Adipocyte (in vitro differentiated cells): Measurements from ENCODE around the gene GGACT.

Experiments
- DNase-seq: peaks from one replicate; pipeline ENCODE4 v3.0.0-alpha.2; 2015; ENCODE audit warnings: low read depth
- H3K27me3 ChIP-seq: replicated peaks from 2 replicates; pipeline ENCODE4 v1.7.0; 2013; ENCODE audit warnings: mild to moderate bottlenecking, low read length, moderate library complexity; ENCODE audit not compliant: control insufficient read depth, insufficient read depth
- H3K36me3 ChIP-seq: 2 replicates; pipeline ENCODE4 v1.7.0; 2013; ENCODE audit warnings: low read length, mild to moderate bottlenecking, moderate library complexity; ENCODE audit not compliant: control insufficient read depth, insufficient read depth, severe bottlenecking
- H3K4me1 ChIP-seq: 2 replicates; pipeline ENCODE4 v1.7.0; 2013; ENCODE audit warnings: mild to moderate bottlenecking, low read length, moderate library complexity; ENCODE audit not compliant: control insufficient read depth, insufficient read depth
- H3K4me3 ChIP-seq: 2 replicates; pipeline ENCODE4 v1.7.0; 2013; ENCODE audit warnings: mild to moderate bottlenecking, low read length, moderate library complexity
- H3K9ac ChIP-seq: 2 replicates; pipeline ENCODE4 v1.7.0; 2013; ENCODE audit warnings: mild to moderate bottlenecking, low read length, moderate library complexity
- H3K9me3 ChIP-seq: 2 replicates; pipeline ENCODE4 v1.7.0; 2013; ENCODE audit warnings: mild to moderate bottlenecking, low read length, moderate library complexity; ENCODE audit not compliant: control insufficient read depth

GGACT gene

DNA sequence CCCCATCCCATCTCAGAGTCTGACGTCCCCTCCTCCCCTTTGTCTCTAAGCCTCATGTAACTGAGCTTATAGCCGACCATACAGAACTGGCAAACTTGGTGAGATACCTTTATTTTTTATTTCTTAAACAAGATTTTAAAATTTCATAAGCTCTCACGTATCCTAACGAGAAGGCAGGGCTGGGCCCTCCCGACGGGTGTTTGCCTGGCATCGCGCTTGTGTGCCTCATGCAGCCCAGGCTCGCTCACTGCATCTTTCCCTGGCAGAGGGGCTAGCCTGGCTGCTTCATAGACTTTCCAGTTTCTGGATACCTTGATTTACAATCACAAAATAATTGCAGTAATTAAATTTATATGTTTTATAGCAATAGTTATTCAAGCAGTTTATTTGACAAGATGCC lies 69.0 kb downstream of the GGACT start:
- no peak overlapping the region for H3K9ac ChIP-seq
- no peaks in the 10 kb centered on the region for H3K27me3 ChIP-seq
- no peak overlapping the region for H3K4me3 ChIP-seq
- peaks cover under 1% of the 10 kb centered on the region for H3K4me1 ChIP-seq
- H3K36me3 ChIP-seq = peaks cover 6% of the 10 kb centered on the region
- no peaks in the 10 kb centered on the region for H3K9me3 ChIP-seq
- DNase-seq = no peak

DNA sequence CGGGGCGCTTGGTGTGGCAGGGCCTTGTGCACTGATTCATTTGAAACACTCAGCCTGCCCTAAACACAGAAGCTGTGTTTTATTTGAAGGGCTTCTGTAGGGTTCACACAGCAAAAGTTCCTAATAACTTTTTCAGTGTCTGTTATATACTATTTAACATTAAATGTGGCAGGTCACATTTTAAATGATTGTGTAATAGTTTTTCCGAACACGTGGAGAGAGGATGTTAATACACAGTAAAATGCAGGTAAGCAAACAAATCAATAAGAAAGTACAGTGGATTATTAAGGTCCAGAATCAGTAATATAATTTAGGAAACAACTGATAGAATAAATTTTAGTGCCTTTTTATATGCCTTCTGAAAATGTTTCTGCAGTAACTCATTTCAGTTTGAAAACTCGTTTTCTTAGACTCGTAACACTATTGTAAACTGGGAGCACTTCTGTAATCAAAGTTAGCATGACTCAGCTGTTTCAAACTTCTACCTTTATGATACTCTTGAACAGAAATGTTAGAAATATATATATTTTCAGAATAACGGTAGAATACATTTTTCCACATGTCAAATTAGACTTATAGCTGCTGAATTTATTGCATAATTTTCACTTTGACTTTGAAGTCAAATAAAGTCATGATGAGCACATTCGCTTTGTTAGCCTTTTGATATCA lies 70.1 kb downstream of the GGACT start:
- Histone ChIP-seq H3K9me3 (no peaks in the 10 kb centered on the region), H3K9ac (no peak overlapping the region), H3K36me3 (peaks cover 6% of the 10 kb centered on the region), H3K4me1 (peaks cover 12% of the 10 kb centered on the region), H3K4me3 (no peak overlapping the region), H3K27me3 (no peaks in the 10 kb centered on the region)
- no peak for DNase-seq

DNA sequence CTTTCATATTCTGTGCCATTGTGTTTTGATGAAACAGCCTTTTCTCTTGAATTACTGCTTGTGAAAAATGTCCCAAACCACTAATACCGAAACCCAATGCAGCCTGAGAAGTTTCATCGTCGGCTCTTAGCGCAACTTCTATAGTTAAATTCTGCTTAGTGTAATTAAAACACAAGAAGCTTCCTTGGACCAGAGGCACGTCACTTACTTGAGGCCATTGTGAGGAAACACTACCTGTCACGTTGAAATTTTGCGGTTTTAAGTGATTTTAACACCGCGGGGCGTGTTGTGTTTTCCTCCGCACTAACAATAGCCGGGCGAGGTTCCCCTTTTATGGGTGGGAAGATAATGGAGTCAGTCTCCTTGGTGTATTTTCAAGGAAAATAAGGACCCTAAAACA lies 70.9 kb downstream of the GGACT start:
- Histone ChIP-seq H3K9ac (no peak overlapping the region), H3K27me3 (no peaks in the 10 kb centered on the region), H3K9me3 (no peaks in the 10 kb centered on the region), H3K4me1 (peaks cover 14% of the 10 kb centered on the region), H3K36me3 (peaks cover 6% of the 10 kb centered on the region), H3K4me3 (no peak overlapping the region)
- no peak for DNase-seq

DNA sequence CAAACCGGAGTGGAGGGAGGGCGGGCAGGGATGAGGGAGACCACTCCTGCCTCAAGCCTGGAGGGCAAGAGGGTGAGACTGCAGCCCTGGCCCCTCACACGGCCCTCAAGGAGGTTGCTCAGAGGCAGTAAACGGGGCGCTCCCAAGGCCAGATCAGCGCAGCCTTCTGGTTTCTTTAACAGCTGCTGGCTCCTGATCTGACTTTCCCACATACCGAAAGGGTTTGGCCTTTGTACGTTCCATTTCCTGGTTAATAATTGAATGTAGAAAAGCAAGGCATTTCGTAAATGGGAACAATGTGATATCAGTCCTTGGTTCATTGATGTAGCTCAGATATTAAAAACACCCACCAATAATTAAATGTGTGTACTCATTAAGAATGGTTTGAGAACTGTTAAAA lies 71.5 kb downstream of the GGACT start:
- H3K36me3 ChIP-seq = peaks cover 6% of the 10 kb centered on the region
- H3K4me3 ChIP-seq = no peak overlapping the region
- no peak overlapping the region for H3K9ac ChIP-seq
- no peaks in the 10 kb centered on the region for H3K9me3 ChIP-seq
- H3K4me1 ChIP-seq = peaks cover 14% of the 10 kb centered on the region
- H3K27me3 ChIP-seq = no peaks in the 10 kb centered on the region
- DNase-seq = no peak

DNA sequence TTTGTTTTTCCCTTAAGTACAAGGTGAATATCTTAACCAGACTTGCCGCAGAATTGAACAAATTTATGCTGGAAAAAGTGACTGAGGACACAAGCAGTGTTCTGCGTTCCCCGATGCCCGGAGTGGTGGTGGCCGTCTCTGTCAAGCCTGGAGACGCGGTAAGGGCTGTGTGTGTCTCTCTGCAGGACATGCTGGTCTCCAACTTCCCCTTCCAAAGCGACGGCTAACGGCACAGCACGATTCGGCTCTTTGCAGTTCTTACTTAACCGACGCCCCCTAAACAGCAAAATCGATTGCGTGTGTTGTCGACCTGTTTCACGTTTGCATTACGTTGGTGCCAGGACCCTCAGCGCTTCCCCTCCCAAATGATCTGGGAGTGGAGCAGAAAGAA lies 73.2 kb downstream of the GGACT start:
- Histone ChIP-seq H3K4me1 (peaks cover 14% of the 10 kb centered on the region), H3K27me3 (no peaks in the 10 kb centered on the region), H3K36me3 (peaks cover 6% of the 10 kb centered on the region), H3K9me3 (no peaks in the 10 kb centered on the region), H3K9ac (no peak overlapping the region), H3K4me3 (no peak overlapping the region)
- DNase-seq = no peak

DNA sequence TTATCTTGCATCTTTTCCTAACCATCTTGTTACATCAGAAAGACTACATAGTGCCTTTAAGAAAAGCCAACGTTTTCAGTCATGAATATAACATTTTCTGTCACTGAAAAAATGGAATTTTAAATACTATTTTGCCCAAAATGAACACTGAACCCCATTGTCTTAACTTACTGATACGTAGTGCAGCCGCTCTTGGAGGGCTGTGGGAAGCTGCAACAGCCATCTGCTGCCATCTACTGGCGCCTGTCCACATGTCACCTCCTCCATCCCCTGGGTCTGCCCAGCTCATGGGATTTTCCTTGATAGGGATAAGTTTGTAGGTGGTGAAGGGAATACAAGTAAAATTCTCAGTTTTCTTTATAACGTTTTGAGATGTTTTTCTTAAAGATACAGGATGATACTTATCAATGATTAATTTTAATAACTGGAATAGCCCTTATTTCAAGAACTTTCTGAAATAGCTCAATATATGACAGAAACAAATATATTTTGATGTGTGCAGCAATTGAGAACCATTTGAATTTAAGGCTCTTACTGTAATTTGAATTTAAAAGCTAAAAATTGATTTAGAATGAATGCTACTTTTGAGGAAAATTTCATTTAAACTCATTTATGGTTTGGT lies 73.7 kb downstream of the GGACT start:
- DNase-seq = peak; percentile 89
- Histone ChIP-seq H3K36me3 (peaks cover 6% of the 10 kb centered on the region), H3K4me3 (peak overlapping the region; percentile 5), H3K9me3 (no peaks in the 10 kb centered on the region), H3K4me1 (peaks cover 14% of the 10 kb centered on the region), H3K27me3 (no peaks in the 10 kb centered on the region), H3K9ac (no peak overlapping the region)

DNA sequence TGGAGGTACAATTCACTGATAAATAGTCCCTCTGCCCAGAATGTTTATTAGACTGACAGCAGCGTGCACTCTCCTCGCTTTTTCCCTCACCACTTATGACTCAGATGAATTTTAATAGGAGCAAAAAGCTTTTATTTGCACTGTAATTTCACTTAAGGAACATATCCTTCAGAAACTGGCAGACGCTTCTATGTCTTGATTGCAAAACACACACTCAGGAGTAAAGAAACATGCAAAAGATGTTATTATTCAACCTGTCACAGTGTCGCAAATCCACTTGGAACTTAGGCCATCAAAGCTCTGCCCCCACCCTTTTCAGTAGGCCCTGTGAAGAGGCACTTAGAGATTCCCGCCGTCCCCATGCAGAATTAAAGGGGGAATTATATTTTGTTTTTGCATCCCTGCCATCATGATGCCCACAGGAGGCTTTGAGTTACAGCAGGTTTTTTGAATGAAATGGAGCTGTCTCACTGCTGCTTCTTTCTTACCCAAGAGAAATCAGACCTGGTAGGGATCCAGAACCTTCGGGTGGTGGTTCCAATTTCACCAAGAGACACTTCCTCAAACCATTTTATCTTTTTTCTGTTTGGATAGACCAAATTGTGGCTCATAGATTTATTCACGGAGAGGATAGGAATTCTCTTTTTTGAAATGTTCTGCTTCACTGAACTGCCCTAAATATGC lies 74.5 kb downstream of the GGACT start:
- H3K36me3 ChIP-seq = peaks cover 6% of the 10 kb centered on the region
- H3K9me3 ChIP-seq = no peaks in the 10 kb centered on the region
- peak overlapping the region; percentile 5 for H3K4me3 ChIP-seq
- H3K27me3 ChIP-seq = no peaks in the 10 kb centered on the region
- DNase-seq = no peak
- H3K9ac ChIP-seq = no peak overlapping the region
- H3K4me1 ChIP-seq = peaks cover 14% of the 10 kb centered on the region

DNA sequence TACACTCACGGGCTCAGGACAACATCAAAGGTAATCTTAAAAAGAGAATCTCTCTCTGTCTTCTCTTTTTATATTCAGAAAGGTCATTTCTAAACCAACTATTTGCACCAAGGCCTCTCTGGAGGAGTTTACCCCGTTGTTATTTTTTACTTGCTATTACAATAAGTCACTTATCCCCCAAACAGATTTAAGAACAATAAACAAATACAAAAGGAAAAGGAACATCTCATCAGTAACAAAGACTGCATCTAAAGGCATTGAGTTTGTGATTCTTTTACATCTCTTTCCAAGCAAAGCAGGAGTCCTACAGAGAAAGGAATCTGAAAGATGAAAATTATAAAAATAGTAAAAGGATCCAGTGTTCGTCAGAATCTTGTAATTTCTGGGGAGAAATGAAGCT lies 75.4 kb downstream of the GGACT start:
- no peaks in the 10 kb centered on the region for H3K9me3 ChIP-seq
- no peaks in the 10 kb centered on the region for H3K27me3 ChIP-seq
- no peak overlapping the region for H3K4me3 ChIP-seq
- peaks cover 6% of the 10 kb centered on the region for H3K36me3 ChIP-seq
- peaks cover 14% of the 10 kb centered on the region for H3K4me1 ChIP-seq
- DNase-seq = no peak
- no peak overlapping the region for H3K9ac ChIP-seq

DNA sequence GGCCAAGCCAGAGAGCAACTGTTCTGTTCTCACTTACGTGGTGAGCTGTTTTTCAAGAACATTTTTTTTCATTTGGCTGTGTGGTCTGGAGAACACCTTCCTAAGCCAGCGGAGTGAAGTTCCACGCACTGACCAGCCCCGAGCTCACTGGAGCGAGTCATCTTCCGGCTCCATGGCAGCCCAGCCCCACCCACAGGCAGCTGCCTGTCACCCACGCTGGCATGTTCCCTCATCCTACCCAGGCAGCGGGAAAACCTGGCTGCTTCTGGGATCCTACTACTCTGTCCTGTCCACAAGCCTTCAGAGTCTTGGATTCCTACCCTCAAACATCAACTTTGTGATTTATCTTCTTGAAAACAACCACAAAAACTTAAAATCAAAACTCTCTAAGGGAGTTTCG lies 76.2 kb downstream of the GGACT start:
- H3K36me3 ChIP-seq = peaks cover 6% of the 10 kb centered on the region
- DNase-seq = no peak
- no peaks in the 10 kb centered on the region for H3K27me3 ChIP-seq
- no peaks in the 10 kb centered on the region for H3K9me3 ChIP-seq
- peaks cover 14% of the 10 kb centered on the region for H3K4me1 ChIP-seq
- no peak overlapping the region for H3K4me3 ChIP-seq
- H3K9ac ChIP-seq = no peak overlapping the region

DNA sequence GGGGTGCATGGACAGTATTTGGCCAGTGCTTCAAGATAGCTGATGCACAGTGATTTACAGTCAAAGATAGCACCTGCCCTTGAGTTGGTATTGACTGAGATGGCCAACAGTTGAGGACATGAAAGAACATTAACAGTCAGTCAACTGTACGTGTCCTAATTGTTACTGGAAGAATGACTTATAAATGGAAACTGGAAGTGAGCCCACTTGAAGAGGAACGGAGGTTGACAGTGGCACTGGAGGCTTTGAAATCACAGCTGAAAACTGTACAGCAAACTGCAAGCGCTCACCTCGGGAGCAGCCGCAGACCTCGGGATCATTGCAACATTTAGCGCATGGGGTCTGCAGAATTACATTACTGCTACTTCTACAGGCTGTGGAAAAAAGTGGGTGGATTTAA lies 77.1 kb downstream of the GGACT start:
- no peak for DNase-seq
- H3K9ac ChIP-seq = no peak overlapping the region
- H3K36me3 ChIP-seq = peaks cover 6% of the 10 kb centered on the region
- no peak overlapping the region for H3K4me3 ChIP-seq
- H3K27me3 ChIP-seq = no peaks in the 10 kb centered on the region
- H3K4me1 ChIP-seq = peaks cover 14% of the 10 kb centered on the region
- H3K9me3 ChIP-seq = no peaks in the 10 kb centered on the region

DNA sequence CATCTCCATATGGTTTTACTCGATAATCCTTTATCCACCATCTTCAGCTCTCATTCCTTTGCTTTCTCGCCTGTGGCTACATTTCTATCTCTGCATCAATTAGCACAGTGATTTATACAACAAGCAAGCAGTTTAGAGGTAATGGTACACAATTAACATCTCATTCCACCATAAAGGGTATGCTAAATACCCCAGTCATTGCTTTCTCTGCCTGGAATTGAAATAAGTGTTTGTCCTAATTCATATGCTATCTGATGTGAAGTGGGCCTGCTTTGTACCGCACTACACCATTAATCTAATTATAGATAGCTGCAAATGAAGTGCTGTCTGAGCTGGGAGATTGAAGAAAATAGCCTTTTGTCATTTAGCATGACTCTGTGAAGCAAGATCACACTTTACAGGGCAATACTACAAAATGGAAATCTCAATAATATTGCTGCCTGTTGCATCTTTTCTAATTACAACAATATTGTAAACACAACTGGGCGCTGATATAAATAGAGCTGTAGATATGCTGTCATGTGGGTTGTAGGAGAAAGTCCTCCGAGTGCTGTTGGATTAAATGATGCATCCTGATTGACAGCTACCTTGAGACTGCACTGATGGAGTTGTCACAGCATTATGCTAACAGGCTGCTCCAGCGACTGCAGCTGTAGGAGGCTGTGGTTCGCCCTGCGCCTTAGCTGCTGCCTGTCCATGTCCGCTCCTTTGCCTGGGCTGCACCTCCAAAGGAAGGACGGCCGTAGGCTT lies 78.2 kb downstream of the GGACT start:
- Histone ChIP-seq H3K4me3 (no peak overlapping the region), H3K4me1 (peaks cover 14% of the 10 kb centered on the region), H3K36me3 (no peaks in the 10 kb centered on the region), H3K9ac (no peak overlapping the region), H3K9me3 (no peaks in the 10 kb centered on the region), H3K27me3 (no peaks in the 10 kb centered on the region)
- no peak for DNase-seq
